ENCODE results near the gene LTBP1. TPM values are rescaled to one million over a fixed set of nuclear protein-coding genes. Genes with fewer than 3 reads are reported as not detected.

The LTBP1 gene
- total and polyA plus RNA-seq, 2 experiments from 2014 or later: 15.7 to 49.8 TPM

GRCh38 chr2:33115728-33116127 lies 169.0 kb downstream of the LTBP1 start:
- Mint-ChIP-seq H3K27ac (no peak overlapping the region), H3K9me3 (no peaks in the 10 kb centered on the region), H3K27me3 (ENCODE audit: insufficient read depth, low read depth, poor library complexity) (no peaks in the 10 kb centered on the region), H3K36me3 (ENCODE audit: low read depth) (no peaks in the 10 kb centered on the region), H3K4me3 (no peak overlapping the region), H3K4me1 (peaks cover 6% of the 10 kb centered on the region)
- Histone ChIP-seq H3K4me1 (ENCODE audit: insufficient read depth) (no peaks in the 10 kb centered on the region), H4K20me1 (replicated peaks; ENCODE audit: insufficient read depth) (no peaks in the 10 kb centered on the region), H3K4me2 (no peak overlapping the region), H2AFZ (no peak overlapping the region), H3K27me3 (ENCODE audit: insufficient read depth) (no peaks in the 10 kb centered on the region), H3K27ac (ENCODE audit: low read depth) (no peak overlapping the region), H3K4me3 (no peak overlapping the region), H3K36me3 (ENCODE audit: insufficient read depth) (no peaks in the 10 kb centered on the region), H3F3A (replicated peaks; ENCODE audit: low read depth) (no peaks in the 10 kb centered on the region), H3K79me2 (replicated peaks; ENCODE audit: insufficient read depth) (no peaks in the 10 kb centered on the region), H3K9me2 (ENCODE audit: insufficient read depth) (no peaks in the 10 kb centered on the region)
- TF ChIP-seq EZH2phosphoT487 (IDR thresholded peaks at IDR 0.05; ENCODE audit: unreplicated experiment): no peak
- no peak for TF ChIP-seq POLR2AphosphoS5 (IDR thresholded peaks at IDR 0.05; ENCODE audit: low read depth)
- no peak for TF ChIP-seq JUNB (IDR thresholded peaks at IDR 0.05; ENCODE audit: unreplicated experiment)
- TF ChIP-seq ZNF331 (CRISPR knock-in tag; IDR thresholded peaks at IDR 0.05; ENCODE audit: low read depth): no peak
- no peak for TF ChIP-seq EZH2 (IDR thresholded peaks at IDR 0.05; ENCODE audit: low read depth, unreplicated experiment)
- TF ChIP-seq, protein P1, sequence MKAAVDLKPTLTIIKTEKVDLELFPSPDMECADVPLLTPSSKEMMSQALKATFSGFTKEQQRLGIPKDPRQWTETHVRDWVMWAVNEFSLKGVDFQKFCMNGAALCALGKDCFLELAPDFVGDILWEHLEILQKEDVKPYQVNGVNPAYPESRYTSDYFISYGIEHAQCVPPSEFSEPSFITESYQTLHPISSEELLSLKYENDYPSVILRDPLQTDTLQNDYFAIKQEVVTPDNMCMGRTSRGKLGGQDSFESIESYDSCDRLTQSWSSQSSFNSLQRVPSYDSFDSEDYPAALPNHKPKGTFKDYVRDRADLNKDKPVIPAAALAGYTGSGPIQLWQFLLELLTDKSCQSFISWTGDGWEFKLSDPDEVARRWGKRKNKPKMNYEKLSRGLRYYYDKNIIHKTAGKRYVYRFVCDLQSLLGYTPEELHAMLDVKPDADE (IDR thresholded peaks at IDR 0.05): no peak
- no peak for TF ChIP-seq NANOG (IDR thresholded peaks at IDR 0.05; ENCODE audit: borderline replicate concordance)
- no peak for TF ChIP-seq ZNF114 (CRISPR knock-in tag; IDR thresholded peaks at IDR 0.05)
- TF ChIP-seq STAT1 (IDR thresholded peaks at IDR 0.05; ENCODE audit: unreplicated experiment): no peak
- TF ChIP-seq, protein P2, sequence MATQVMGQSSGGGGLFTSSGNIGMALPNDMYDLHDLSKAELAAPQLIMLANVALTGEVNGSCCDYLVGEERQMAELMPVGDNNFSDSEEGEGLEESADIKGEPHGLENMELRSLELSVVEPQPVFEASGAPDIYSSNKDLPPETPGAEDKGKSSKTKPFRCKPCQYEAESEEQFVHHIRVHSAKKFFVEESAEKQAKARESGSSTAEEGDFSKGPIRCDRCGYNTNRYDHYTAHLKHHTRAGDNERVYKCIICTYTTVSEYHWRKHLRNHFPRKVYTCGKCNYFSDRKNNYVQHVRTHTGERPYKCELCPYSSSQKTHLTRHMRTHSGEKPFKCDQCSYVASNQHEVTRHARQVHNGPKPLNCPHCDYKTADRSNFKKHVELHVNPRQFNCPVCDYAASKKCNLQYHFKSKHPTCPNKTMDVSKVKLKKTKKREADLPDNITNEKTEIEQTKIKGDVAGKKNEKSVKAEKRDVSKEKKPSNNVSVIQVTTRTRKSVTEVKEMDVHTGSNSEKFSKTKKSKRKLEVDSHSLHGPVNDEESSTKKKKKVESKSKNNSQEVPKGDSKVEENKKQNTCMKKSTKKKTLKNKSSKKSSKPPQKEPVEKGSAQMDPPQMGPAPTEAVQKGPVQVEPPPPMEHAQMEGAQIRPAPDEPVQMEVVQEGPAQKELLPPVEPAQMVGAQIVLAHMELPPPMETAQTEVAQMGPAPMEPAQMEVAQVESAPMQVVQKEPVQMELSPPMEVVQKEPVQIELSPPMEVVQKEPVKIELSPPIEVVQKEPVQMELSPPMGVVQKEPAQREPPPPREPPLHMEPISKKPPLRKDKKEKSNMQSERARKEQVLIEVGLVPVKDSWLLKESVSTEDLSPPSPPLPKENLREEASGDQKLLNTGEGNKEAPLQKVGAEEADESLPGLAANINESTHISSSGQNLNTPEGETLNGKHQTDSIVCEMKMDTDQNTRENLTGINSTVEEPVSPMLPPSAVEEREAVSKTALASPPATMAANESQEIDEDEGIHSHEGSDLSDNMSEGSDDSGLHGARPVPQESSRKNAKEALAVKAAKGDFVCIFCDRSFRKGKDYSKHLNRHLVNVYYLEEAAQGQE (IDR thresholded peaks at IDR 0.05; ENCODE audit: unreplicated experiment): no peak
- no peak for TF ChIP-seq CREB1 (CRISPR knock-in tag; IDR thresholded peaks at IDR 0.05; ENCODE audit: low read depth)
- TF ChIP-seq CTCF (conservative IDR thresholded peaks at IDR 0.05; ENCODE audit: low read depth in 2 of 2): no peak
- no peak for TF ChIP-seq ZNF462 (CRISPR knock-in tag; IDR thresholded peaks at IDR 0.05)
- DNase-seq (ENCODE audit: low spot score) (no peak), ATAC-seq (no peak)

Measured in GM23338 (cell line).